ENCODE data around the gene TYW5. TPM values are rescaled to one million over a fixed set of nuclear protein-coding genes. Genes with fewer than 3 reads are reported as not detected.

TYW5 gene
- polyA plus RNA-seq, 2 donors, result 2.4 to 3.5 TPM

DNA sequence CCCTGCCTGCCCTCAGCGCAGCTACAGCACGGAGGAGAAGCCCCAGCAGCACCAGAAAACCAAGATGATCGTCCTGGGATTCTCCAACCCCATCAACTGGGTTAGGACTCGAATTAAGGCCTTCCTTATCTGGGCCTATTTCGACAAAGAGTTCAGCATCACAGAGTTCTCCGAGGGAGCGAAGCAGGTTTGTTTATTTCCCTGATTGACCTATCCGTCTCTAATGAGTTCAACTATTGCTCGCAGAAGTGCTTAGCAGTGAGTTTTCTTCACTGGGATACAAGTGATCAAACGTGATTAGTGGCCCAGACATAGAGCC, 730 bp upstream of the TYW5 start:
- H3K9me3 ChIP-seq (ENCODE audit: control insufficient read depth in 2 of 2, insufficient read depth in 1 of 2, low read depth in 1 of 2, low read length in 1 of 2), result no peaks in the 10 kb centered on the region
- H3K4me3 ChIP-seq (ENCODE audit: low read depth in 1 of 2, low read length in 2 of 2), result peak overlapping the region; percentile 93 to 95
- H3K36me3 ChIP-seq (ENCODE audit: control insufficient read depth in 2 of 2, insufficient read depth in 2 of 2, low read length in 1 of 2), result peaks cover 0 to under 1% of the 10 kb centered on the region in 2 donors
- H3K4me1 ChIP-seq (ENCODE audit: control insufficient read depth in 2 of 2, insufficient read depth in 2 of 2, low read length in 1 of 2), result no peaks in the 10 kb centered on the region
- WGBS, 2 donors, result 1% methylated on average over 10 of the region's 10 CpGs
- H3K27ac ChIP-seq (ENCODE audit: low read depth in 2 of 2, low read length in 1 of 2), result peak overlapping the region; percentile 93 to 98
- H3K27me3 ChIP-seq (ENCODE audit: control insufficient read depth in 1 of 2, insufficient read depth in 2 of 2, low read length in 2 of 2), result no peaks in the 10 kb centered on the region

DNA sequence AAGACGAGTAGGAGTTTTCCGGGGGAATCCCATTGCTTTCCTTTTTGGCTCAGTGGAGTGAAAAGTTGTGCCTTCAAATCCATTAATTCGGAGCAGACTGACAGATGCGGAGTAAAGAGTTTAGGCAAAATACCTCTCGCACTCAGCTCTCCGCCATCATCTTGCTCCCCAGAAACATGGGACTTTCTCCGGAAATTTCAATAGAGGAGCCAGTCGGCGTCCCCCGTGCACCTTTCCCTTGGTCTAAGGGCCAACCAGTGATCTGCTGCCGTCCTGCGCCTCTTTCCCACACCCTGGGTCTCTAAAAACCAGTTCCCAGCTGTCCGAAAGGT, 318 bp downstream of the TYW5 start:
- H3K27me3 ChIP-seq (ENCODE audit: control insufficient read depth in 1 of 2, insufficient read depth in 2 of 2, low read length in 2 of 2), result no peaks in the 10 kb centered on the region
- peak overlapping the region; percentile 93 to 98 for H3K27ac ChIP-seq (ENCODE audit: low read depth in 2 of 2, low read length in 1 of 2)
- H3K4me1 ChIP-seq (ENCODE audit: control insufficient read depth in 2 of 2, insufficient read depth in 2 of 2, low read length in 1 of 2), result no peaks in the 10 kb centered on the region
- no peaks in the 10 kb centered on the region for H3K9me3 ChIP-seq (ENCODE audit: control insufficient read depth in 2 of 2, insufficient read depth in 1 of 2, low read depth in 1 of 2, low read length in 1 of 2)
- H3K36me3 ChIP-seq (ENCODE audit: control insufficient read depth in 2 of 2, insufficient read depth in 2 of 2, low read length in 1 of 2), result peaks cover 0 to 2% of the 10 kb centered on the region in 2 donors
- 0 to 1% methylated on average over 13 of the region's 13 CpGs for WGBS, 2 donors
- peak overlapping the region; percentile 93 to 95 for H3K4me3 ChIP-seq (ENCODE audit: low read depth in 1 of 2, low read length in 2 of 2)

DNA sequence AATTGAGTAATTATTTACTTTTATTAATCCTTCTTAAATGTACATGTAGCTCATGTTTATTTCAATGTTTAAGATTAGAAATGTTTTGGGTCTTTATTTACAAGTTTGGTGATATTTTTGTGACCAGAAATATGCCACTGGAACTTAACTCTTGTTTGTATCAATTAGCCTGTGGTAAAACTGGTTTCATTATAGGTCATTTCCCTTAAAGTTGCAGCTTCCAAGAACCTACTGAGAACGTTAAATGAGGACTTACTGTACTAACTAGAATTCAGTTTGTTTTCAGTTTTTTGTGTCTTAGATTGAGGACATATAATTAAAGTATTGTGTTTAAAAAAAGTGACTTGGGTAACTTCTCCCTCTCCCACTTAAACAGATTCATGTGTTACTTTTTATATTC, 4.3 kb downstream of the TYW5 start:
- Histone ChIP-seq H3K9me3 (ENCODE audit: control insufficient read depth in 2 of 2, insufficient read depth in 1 of 2, low read depth in 1 of 2, low read length in 1 of 2) (no peaks in the 10 kb centered on the region), H3K36me3 (ENCODE audit: control insufficient read depth in 2 of 2, insufficient read depth in 2 of 2, low read length in 1 of 2) (peaks cover 0 to 6% of the 10 kb centered on the region in 2 donors), H3K4me3 (ENCODE audit: low read depth in 1 of 2, low read length in 2 of 2) (no peak overlapping the region), H3K27me3 (ENCODE audit: control insufficient read depth in 1 of 2, insufficient read depth in 2 of 2, low read length in 2 of 2) (no peaks in the 10 kb centered on the region), H3K4me1 (ENCODE audit: control insufficient read depth in 2 of 2, insufficient read depth in 2 of 2, low read length in 1 of 2) (no peaks in the 10 kb centered on the region), H3K27ac (ENCODE audit: low read depth in 2 of 2, low read length in 1 of 2) (no peak overlapping the region)
- whole genome bisulfite sequencing, 2 donors, result 45 to 50% methylated on average over 1 of the region's 1 CpG

DNA sequence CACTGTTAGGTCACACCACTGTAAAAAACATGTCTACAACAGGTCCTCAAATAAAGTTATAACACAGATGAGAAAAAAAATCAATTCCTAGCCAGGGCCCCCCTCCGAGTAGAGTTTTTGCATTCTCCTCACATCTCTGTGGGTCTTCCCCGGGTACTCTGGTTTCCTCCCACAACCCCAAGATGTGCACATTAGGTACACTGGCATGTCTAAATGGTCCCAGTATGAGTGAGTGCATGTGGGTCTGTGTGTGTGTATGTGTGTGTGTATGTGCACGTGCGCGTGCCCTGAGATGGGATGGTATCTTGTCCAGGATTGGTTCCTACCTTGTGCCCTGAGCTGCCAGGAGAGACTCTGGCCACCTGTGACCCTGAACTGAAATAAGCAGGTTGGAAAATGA, 4.9 kb downstream of the TYW5 start:
- Histone ChIP-seq H3K27me3 (ENCODE audit: control insufficient read depth in 1 of 2, insufficient read depth in 2 of 2, low read length in 2 of 2) (no peaks in the 10 kb centered on the region), H3K27ac (ENCODE audit: low read depth in 2 of 2, low read length in 1 of 2) (no peak overlapping the region), H3K4me3 (ENCODE audit: low read depth in 1 of 2, low read length in 2 of 2) (no peak overlapping the region), H3K9me3 (ENCODE audit: control insufficient read depth in 2 of 2, insufficient read depth in 1 of 2, low read depth in 1 of 2, low read length in 1 of 2) (no peaks in the 10 kb centered on the region), H3K4me1 (ENCODE audit: control insufficient read depth in 2 of 2, insufficient read depth in 2 of 2, low read length in 1 of 2) (no peaks in the 10 kb centered on the region), H3K36me3 (ENCODE audit: control insufficient read depth in 2 of 2, insufficient read depth in 2 of 2, low read length in 1 of 2) (peaks cover 3 to 6% of the 10 kb centered on the region in 2 donors)
- WGBS, 2 donors, result 90 to 91% methylated on average over 5 of the region's 5 CpGs

DNA sequence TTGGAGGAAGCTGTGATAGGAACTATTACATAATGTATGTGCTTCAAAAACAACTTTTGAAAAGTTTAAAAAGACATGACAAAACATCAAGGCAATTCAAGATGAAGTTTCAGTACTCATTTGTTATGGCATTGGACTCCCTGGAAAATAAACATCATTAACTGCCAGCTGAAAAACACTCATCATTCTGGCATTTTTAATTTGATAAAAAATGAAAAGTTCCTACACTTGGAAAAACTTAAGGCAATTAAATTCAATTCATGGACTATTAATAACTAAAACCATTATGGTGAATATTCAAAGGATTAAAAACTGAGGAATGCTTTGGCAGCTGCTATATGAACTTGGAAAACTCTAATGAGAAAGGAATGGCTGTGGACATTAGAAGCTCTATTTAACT, 8.5 kb downstream of the TYW5 start:
- H3K36me3 ChIP-seq (ENCODE audit: control insufficient read depth in 2 of 2, insufficient read depth in 2 of 2, low read length in 1 of 2), result peaks cover 8% of the 10 kb centered on the region in 2 donors
- H3K4me1 ChIP-seq (ENCODE audit: control insufficient read depth in 2 of 2, insufficient read depth in 2 of 2, low read length in 1 of 2), result no peaks in the 10 kb centered on the region
- H3K27ac ChIP-seq (ENCODE audit: low read depth in 2 of 2, low read length in 1 of 2), result no peak overlapping the region

DNA sequence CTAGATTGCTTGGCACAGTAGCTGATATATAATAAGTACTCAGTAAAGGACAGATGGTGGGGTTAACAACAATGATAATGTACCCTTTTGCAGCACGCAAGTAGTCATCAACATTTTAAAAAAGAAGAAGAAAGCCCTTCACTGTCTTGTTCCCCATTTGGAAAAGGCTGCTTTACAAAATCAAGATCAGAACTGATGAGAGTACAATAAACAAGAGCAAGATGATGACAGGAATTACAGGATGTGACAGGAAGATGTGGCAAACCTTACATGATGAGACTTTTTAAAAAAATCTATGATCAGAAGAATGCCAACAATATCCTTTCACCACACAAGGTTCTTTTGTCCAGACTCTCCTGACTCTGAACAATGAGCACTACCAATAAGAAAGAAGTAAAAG, 9.1 kb downstream of the TYW5 start:
- Histone ChIP-seq H3K9me3 (ENCODE audit: control insufficient read depth in 2 of 2, insufficient read depth in 1 of 2, low read depth in 1 of 2, low read length in 1 of 2) (no peaks in the 10 kb centered on the region), H3K4me3 (ENCODE audit: low read depth in 1 of 2, low read length in 2 of 2) (no peak overlapping the region), H3K36me3 (ENCODE audit: control insufficient read depth in 2 of 2, insufficient read depth in 2 of 2, low read length in 1 of 2) (peaks cover 8% of the 10 kb centered on the region in 2 donors), H3K4me1 (ENCODE audit: control insufficient read depth in 2 of 2, insufficient read depth in 2 of 2, low read length in 1 of 2) (no peaks in the 10 kb centered on the region), H3K27ac (ENCODE audit: low read depth in 2 of 2, low read length in 1 of 2) (no peak overlapping the region), H3K27me3 (ENCODE audit: control insufficient read depth in 1 of 2, insufficient read depth in 2 of 2, low read length in 2 of 2) (no peaks in the 10 kb centered on the region)
- WGBS, 2 donors, result 98 to 100% methylated on average over 1 of the region's 1 CpG

More for the DNA sequence above, 8.5 kb downstream of the TYW5 start:
- Histone ChIP-seq H3K4me3 (ENCODE audit: low read depth in 1 of 2, low read length in 2 of 2) (no peak overlapping the region), H3K27me3 (ENCODE audit: control insufficient read depth in 1 of 2, insufficient read depth in 2 of 2, low read length in 2 of 2) (no peaks in the 10 kb centered on the region), H3K9me3 (ENCODE audit: control insufficient read depth in 2 of 2, insufficient read depth in 1 of 2, low read depth in 1 of 2, low read length in 1 of 2) (no peaks in the 10 kb centered on the region)

DNA sequence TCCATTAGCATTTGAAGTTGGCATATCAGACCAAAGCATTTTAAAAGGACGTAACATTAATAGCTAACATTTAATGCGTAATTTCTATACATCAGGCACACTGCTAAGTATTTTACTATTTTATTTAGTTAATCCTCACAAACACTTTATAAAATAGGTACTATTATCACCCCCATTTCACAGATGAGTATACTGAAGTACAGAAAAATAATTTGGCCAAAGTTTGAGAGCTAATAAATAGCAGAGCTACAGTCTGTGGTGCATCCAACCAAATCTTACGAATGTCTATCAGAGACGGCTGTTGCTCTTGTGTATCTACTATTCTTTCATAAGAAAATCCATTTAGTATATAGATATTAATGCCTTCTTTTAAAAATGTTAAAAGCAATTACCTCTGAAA, 11.9 kb downstream of the TYW5 start:
- Histone ChIP-seq H3K27ac (ENCODE audit: low read depth in 2 of 2, low read length in 1 of 2) (no peak overlapping the region), H3K4me3 (ENCODE audit: low read depth in 1 of 2, low read length in 2 of 2) (no peak overlapping the region), H3K36me3 (ENCODE audit: control insufficient read depth in 2 of 2, insufficient read depth in 2 of 2, low read length in 1 of 2) (peaks cover 8% of the 10 kb centered on the region in 2 donors), H3K27me3 (ENCODE audit: control insufficient read depth in 1 of 2, insufficient read depth in 2 of 2, low read length in 2 of 2) (no peaks in the 10 kb centered on the region), H3K9me3 (ENCODE audit: control insufficient read depth in 2 of 2, insufficient read depth in 1 of 2, low read depth in 1 of 2, low read length in 1 of 2) (no peaks in the 10 kb centered on the region), H3K4me1 (ENCODE audit: control insufficient read depth in 2 of 2, insufficient read depth in 2 of 2, low read length in 1 of 2) (no peaks in the 10 kb centered on the region)
- 93 to 96% methylated on average over 4 of the region's 4 CpGs for WGBS, 2 donors

DNA sequence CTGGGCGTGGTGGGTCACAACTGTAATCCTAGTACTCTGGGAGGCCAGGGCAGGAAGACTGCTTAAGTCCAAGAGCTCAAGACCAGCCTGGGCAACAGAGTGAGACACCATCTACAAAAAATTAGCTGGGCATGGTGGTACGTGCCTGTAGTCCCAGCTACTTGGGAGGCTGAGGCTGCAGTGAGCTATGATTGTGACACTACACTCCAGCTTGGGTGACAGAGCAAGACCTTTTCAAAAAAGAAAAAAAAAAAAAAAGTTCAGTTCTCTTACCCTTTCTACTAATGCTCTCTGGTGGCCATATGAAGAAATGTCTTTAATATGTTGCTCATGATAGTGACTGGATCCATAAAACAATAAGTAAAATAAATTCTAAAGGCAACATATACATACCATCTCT, 14.9 kb downstream of the TYW5 start:
- WGBS, 2 donors, result 88 to 89% methylated on average over 2 of the region's 2 CpGs
- peaks cover 5% of the 10 kb centered on the region in 2 donors for H3K36me3 ChIP-seq (ENCODE audit: control insufficient read depth in 2 of 2, insufficient read depth in 2 of 2, low read length in 1 of 2)

DNA sequence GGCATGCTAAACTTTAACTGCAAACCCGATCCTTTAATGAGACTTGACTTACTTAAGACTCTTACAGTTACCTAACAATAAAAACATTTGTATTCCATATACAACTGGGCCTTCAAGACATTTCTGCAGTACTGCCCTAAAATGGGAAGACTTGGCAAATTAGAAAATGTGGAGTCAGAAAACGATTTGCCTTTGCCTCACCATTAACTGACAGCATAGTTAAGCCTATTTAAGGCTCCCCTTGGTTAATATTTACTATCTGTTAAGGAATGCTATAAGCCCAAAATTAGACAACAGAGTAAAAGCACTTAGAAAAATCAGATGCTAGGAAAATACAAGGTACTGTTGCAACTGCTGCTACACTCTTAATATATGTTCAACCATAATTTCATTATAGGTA, 18.7 kb downstream of the TYW5 start:
- H3K27ac ChIP-seq (ENCODE audit: low read depth in 2 of 2, low read length in 1 of 2), result no peak overlapping the region
- 58 to 82% methylated on average over 2 of the region's 2 CpGs for WGBS, 2 donors
- no peaks in the 10 kb centered on the region for H3K4me1 ChIP-seq (ENCODE audit: control insufficient read depth in 2 of 2, insufficient read depth in 2 of 2, low read length in 1 of 2)
- H3K9me3 ChIP-seq (ENCODE audit: control insufficient read depth in 2 of 2, insufficient read depth in 1 of 2, low read depth in 1 of 2, low read length in 1 of 2), result no peaks in the 10 kb centered on the region
- no peaks in the 10 kb centered on the region for H3K27me3 ChIP-seq (ENCODE audit: control insufficient read depth in 1 of 2, insufficient read depth in 2 of 2, low read length in 2 of 2)
- peaks cover 0 to 7% of the 10 kb centered on the region in 2 donors for H3K36me3 ChIP-seq (ENCODE audit: control insufficient read depth in 2 of 2, insufficient read depth in 2 of 2, low read length in 1 of 2)
- no peak overlapping the region for H3K4me3 ChIP-seq (ENCODE audit: low read depth in 1 of 2, low read length in 2 of 2)

More for the DNA sequence above, 14.9 kb downstream of the TYW5 start:
- Histone ChIP-seq H3K4me3 (ENCODE audit: low read depth in 1 of 2, low read length in 2 of 2) (no peak overlapping the region), H3K27ac (ENCODE audit: low read depth in 2 of 2, low read length in 1 of 2) (no peak overlapping the region), H3K27me3 (ENCODE audit: control insufficient read depth in 1 of 2, insufficient read depth in 2 of 2, low read length in 2 of 2) (no peaks in the 10 kb centered on the region), H3K9me3 (ENCODE audit: control insufficient read depth in 2 of 2, insufficient read depth in 1 of 2, low read depth in 1 of 2, low read length in 1 of 2) (no peaks in the 10 kb centered on the region), H3K4me1 (ENCODE audit: control insufficient read depth in 2 of 2, insufficient read depth in 2 of 2, low read length in 1 of 2) (no peaks in the 10 kb centered on the region)

DNA sequence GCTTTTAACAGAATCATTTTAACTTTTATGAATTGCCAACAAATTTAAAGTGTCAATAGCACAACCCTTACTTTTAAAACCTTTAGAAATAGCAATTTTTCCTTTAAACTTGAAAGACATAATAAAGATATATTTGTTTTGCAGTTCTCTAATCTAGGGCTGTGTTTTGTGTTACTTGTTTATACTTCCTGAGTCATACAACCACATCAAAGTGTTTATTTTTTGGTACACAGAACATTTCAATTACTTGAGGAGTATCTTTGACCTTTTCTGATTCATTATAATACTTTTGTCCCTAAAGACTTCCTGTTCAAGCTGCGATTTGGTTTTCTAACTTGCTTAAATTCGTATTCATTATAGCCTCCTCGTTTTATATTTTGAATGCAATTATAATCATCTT, 21.8 kb downstream of the TYW5 start:
- Histone ChIP-seq H3K27me3 (ENCODE audit: control insufficient read depth in 1 of 2, insufficient read depth in 2 of 2, low read length in 2 of 2) (no peaks in the 10 kb centered on the region), H3K36me3 (ENCODE audit: control insufficient read depth in 2 of 2, insufficient read depth in 2 of 2, low read length in 1 of 2) (peaks cover 0 to 8% of the 10 kb centered on the region in 2 donors), H3K9me3 (ENCODE audit: control insufficient read depth in 2 of 2, insufficient read depth in 1 of 2, low read depth in 1 of 2, low read length in 1 of 2) (no peaks in the 10 kb centered on the region), H3K4me3 (ENCODE audit: low read depth in 1 of 2, low read length in 2 of 2) (no peak overlapping the region), H3K27ac (ENCODE audit: low read depth in 2 of 2, low read length in 1 of 2) (no peak overlapping the region), H3K4me1 (ENCODE audit: control insufficient read depth in 2 of 2, insufficient read depth in 2 of 2, low read length in 1 of 2) (no peaks in the 10 kb centered on the region)
- WGBS, 2 donors, result 65 to 70% methylated on average over 3 of the region's 3 CpGs

All from esophagus (tissue), 2 donors.